AG04449 (cell line): ENCODE measurements around the gene TCIRG1.

Source experiments
- CTCF ChIA-PET: fragments of 350-600 bp; formaldehyde crosslinking; extraction: SDS; loops from one replicate; lab custom pipeline; 2021; ENCODE audit warnings: antibody characterized with exemption; lab: Yijun Ruan, JAX
- POLR2A ChIA-PET: fragments of 400-600, 350-600 bp; formaldehyde crosslinking; extraction: SDS; loops from one replicate; lab custom pipeline; 2020; ENCODE audit warnings: antibody characterized with exemption, inconsistent platforms; lab: Yijun Ruan, JAX
- DNase-seq: peaks from one replicate; pipeline ENCODE4 v3.0.0-alpha.2; 2010; ENCODE audit warnings: low read depth, low spot score
- H3K4me3 ChIP-seq: 2 replicates; pipeline ENCODE4 v1.5.1; 2011; ENCODE audit warnings: low read depth, mild to moderate bottlenecking, control low read depth, low read length
- TF ChIP-seq, protein P1 (sequence below): IDR thresholded peaks from one replicate; pipeline ENCODE4 v1.5.1; 2011; ENCODE audit warnings: mild to moderate bottlenecking, moderate library complexity, low read length, control low read depth, inconsistent platforms; ENCODE audit not compliant: insufficient read depth; ENCODE audit errors: missing control alignments

The TCIRG1 gene

DNA sequence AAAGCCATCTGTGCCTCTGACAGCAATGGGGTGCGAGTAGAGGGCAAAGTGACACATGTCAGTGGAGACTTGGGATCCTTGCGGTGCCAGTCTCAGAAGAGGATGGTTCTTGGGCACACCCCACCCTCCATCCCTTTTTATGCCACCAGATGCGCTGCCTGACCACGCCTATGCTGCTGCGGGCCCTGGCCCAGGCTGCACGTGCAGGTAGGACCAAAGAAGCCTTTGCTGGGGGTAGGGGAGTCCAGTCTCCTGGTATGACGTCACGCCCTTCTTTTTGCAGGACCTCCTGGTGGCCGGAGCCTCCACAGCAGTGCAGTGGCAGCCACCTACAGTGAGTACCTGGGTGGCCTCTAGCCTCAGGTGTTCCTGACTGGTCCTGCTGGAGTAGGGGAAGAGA lies 6.8 kb upstream of the TCIRG1 start:
- H3K4me3 ChIP-seq: no peak overlapping the region
- no peak for DNase-seq
- POLR2A ChIA-PET: interaction anchor here (1.3 kb wide), 1 partner anchor 19 kb away, joined by 4 read pairs; no protein-coding TSS in a partner anchor
- CTCF ChIA-PET: interaction anchor here (1.3 kb wide), 1 partner anchor 38 kb away, joined by 3 read pairs; no protein-coding TSS in a partner anchor
- TF ChIP-seq, protein P1, sequence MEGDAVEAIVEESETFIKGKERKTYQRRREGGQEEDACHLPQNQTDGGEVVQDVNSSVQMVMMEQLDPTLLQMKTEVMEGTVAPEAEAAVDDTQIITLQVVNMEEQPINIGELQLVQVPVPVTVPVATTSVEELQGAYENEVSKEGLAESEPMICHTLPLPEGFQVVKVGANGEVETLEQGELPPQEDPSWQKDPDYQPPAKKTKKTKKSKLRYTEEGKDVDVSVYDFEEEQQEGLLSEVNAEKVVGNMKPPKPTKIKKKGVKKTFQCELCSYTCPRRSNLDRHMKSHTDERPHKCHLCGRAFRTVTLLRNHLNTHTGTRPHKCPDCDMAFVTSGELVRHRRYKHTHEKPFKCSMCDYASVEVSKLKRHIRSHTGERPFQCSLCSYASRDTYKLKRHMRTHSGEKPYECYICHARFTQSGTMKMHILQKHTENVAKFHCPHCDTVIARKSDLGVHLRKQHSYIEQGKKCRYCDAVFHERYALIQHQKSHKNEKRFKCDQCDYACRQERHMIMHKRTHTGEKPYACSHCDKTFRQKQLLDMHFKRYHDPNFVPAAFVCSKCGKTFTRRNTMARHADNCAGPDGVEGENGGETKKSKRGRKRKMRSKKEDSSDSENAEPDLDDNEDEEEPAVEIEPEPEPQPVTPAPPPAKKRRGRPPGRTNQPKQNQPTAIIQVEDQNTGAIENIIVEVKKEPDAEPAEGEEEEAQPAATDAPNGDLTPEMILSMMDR: no peak

DNA sequence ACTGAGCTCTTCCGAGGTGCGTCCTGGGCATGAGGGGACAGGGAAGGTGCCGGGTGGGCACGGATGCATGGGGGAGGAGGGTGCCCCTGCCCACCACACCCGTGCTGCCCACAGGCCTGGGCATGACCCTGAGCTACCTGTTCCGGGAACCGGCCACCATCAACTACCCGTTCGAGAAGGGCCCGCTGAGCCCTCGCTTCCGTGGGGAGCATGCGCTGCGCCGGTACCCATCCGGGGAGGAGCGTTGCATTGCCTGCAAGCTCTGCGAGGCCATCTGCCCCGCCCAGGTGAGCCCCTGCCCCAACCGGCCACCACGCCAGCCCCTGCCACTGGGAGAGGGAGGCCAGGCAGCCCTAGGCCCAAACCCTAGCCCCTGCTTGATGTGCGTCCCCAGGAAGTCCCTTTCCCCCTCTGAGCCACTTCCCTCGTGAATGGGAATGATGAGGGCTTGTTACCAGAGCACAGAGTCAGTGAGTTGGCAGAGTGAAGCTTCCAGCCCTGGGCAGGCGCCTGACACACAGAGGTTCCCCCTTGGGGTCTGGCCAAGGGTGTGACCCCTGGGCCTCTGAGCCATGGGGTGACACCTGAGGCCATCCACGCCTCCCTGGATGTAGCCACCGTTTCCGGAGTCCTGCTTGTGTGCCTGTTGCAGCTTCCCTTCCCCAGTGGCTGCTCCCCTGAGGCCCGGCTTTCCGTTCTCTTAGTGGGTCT lies 5.7 kb upstream of the TCIRG1 start:
- ChIA-PET POLR2A (no interaction called here), CTCF (no interaction called here)
- no peak for DNase-seq
- TF ChIP-seq, protein P1: no peak
- H3K4me3 ChIP-seq: no peak overlapping the region

DNA sequence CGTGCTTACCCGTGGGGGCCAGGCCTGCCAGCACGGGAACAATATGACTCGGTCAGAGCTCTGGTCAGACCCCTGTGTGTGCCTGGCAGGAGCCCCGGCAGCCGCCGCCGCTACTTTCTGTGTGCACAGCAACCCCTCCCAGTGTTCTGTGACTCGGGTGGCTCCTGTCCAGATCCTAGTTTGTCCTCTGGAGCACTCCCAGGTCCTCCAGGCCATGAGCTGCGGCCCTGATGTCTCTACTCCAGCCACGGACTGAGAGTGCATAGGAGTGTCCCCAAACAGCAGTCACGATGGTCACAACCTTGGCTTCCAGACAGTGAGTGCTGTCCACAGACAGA lies 5.1 kb upstream of the TCIRG1 start:
- ChIA-PET CTCF (no interaction called here), POLR2A (no interaction called here)
- TF ChIP-seq, protein P1: no peak
- DNase-seq: no peak
- H3K4me3 ChIP-seq: no peak overlapping the region

DNA sequence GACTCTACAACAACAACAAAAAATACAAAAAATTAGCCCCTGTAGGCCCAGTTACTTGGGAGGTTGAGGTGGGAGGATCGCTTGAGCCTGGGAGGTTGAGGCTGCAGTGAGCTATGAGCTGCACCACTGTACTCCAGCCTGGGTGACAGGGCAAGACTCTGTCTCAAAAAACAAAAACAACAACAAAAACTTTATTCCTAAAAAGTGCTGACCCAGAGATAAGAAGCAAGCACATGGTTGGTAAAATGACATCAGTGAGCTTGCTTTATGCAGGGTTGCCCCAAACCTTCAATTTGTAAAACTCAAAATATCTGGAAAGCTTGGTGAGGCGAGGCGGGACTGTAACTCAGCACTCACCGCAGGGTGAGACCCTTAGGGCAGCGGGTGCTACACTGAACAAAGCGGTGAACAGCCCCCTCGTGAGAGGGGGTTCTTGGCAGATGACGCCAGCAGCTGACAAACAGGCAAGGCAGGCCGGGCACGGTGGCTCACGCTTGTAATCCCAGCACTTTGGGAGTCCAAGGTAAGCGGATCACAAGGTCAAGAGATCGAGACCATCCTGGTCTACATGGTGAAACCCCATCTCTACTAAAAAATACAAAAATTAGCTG lies 3.5 kb upstream of the TCIRG1 start:
- TF ChIP-seq, protein P1: no peak
- no peak overlapping the region for H3K4me3 ChIP-seq
- ChIA-PET POLR2A (no interaction called here), CTCF (interaction anchor here (1.0 kb wide), 1 partner anchor 174 kb away, joined by 5 read pairs; no protein-coding TSS in a partner anchor)
- DNase-seq: no peak

DNA sequence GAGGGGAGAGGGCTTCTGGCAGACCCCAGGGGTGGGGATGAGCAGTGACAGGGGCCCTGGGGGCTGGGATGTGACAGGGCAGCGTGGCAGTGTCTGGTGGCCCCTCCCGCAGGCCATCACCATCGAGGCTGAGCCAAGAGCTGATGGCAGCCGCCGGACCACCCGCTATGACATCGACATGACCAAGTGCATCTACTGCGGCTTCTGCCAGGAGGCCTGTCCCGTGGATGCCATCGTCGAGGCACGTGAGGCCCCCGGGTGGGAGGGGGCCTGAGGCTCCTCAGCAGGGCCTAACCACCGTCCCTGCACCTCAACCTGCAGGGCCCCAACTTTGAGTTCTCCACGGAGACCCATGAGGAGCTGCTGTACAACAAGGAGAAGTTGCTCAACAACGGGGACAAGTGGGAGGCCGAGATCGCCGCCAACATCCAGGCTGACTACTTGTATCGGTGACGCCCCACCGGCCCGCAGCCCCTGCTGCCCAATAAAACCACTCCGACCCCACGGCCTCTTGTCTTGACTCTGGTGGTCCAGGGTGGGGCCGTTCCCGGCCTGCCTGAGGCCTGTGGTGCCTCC lies 2.6 kb upstream of the TCIRG1 start:
- POLR2A ChIA-PET: no interaction called here
- no peak overlapping the region for H3K4me3 ChIP-seq
- CTCF ChIA-PET: interaction anchor here (1.0 to 1.5 kb wide), 2 partner anchors 167 to 173 kb away, joined by 3 to 5 read pairs; no protein-coding TSS in a partner anchor
- DNase-seq: no peak
- TF ChIP-seq, protein P1: no peak

DNA sequence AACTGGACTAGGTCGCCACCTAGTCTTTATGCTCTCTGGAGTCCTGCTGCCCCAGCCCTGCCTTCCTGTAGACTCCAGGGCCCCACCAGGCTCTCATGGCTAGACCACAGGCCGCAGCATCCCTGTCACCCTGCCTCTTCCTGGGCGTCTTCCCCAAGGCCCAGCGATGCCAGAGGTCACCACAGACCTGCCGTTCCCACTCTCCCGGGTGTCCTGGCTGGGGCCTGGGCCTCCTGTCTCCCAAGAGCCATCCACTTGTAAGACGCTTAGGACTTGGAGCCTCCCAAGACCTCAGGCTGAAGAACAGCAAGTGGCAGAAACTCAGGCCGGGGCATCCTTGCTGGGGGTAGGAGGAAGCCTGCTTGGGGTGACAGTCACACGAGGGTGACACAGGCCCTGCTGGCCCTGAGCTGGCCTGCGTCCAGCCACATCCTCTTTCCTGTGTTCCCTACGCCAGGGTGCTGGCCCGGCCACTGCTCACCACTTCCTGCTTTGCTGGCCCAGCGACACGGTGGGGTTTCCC lies 2.0 kb upstream of the TCIRG1 start:
- no peak overlapping the region for H3K4me3 ChIP-seq
- ChIA-PET POLR2A (interaction anchor here (2.0 kb wide), 1 partner anchor 26 kb away, joined by 5 read pairs; the partner anchor contains the start of gene ALDH3B1), CTCF (interaction anchor here (0.7 to 2.3 kb wide), 4 partner anchors 14 to 172 kb away, joined by 3 to 5 read pairs (median 4); no protein-coding TSS in a partner anchor)
- DNase-seq: no peak
- TF ChIP-seq, protein P1: no peak
